Panc1 (cell line): Measurements from ENCODE around the gene GPR34.

Experiments
- TCF7L2 ChIP-seq: IDR thresholded peaks from 2 replicates; pipeline ENCODE4 v1.6.1; 2011; ENCODE audit warnings: mild to moderate bottlenecking, low read depth, low read length, inconsistent platforms
- TF ChIP-seq, protein P1 (sequence below): fragments of 450-650 bp; IDR thresholded peaks from 2 replicates; pipeline ENCODE4 v1.5.1; 2017; ENCODE audit warnings: mild to moderate bottlenecking

DNA sequence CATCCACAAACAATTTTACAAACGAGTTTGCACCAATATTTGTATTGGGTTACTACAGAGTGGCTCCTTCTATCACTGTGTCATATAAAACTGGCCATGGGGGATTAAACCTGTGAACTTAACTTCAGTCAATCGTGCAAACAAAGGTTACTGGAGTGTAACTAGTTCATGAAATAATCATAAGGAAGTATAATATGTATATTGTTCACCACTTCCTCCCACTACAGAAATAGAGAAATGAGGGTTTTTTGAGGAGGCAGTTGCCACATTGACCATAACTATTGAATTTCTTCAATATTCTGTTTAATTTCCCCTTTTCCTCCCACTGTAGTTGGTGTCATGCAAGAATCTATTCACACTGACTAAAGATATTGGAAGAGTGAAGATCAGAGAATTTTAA is 35.1 kb downstream of the GPR34 start, which contains the start of gene GPR82:
- TF ChIP-seq, protein P1, sequence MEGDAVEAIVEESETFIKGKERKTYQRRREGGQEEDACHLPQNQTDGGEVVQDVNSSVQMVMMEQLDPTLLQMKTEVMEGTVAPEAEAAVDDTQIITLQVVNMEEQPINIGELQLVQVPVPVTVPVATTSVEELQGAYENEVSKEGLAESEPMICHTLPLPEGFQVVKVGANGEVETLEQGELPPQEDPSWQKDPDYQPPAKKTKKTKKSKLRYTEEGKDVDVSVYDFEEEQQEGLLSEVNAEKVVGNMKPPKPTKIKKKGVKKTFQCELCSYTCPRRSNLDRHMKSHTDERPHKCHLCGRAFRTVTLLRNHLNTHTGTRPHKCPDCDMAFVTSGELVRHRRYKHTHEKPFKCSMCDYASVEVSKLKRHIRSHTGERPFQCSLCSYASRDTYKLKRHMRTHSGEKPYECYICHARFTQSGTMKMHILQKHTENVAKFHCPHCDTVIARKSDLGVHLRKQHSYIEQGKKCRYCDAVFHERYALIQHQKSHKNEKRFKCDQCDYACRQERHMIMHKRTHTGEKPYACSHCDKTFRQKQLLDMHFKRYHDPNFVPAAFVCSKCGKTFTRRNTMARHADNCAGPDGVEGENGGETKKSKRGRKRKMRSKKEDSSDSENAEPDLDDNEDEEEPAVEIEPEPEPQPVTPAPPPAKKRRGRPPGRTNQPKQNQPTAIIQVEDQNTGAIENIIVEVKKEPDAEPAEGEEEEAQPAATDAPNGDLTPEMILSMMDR, result no peak
- TF ChIP-seq TCF7L2, result no peak
